GM10266 (cell line): ENCODE measurements around the gene TPRKB.
"Not testable (repeated sequence)": the region's sequence is repeated elsewhere in the genome, so short reads cannot be mapped to it uniquely, and the experiment has no call there.

Experiments
- DNase-seq: peaks from one replicate; pipeline ENCODE4 v3.0.0; 2012; ENCODE audit errors: extremely low spot score
- CTCF ChIP-seq: IDR thresholded peaks from 2 replicates; pipeline ENCODE4 v1.5.1; 2012; ENCODE audit warnings: mild to moderate bottlenecking, low read depth; ENCODE audit not compliant: control insufficient read depth, insufficient read depth; ENCODE audit errors: missing control alignments

Gene TPRKB

GRCh38 chr2:73759285-73759764, 22.2 kb upstream of the TPRKB start:
- TF ChIP-seq CTCF, result no peak
- DNase-seq, result no peak

GRCh38 chr2:73754332-73754731, 17.2 kb upstream of the TPRKB start:
- not testable (repeated sequence) for DNase-seq

GRCh38 chr2:73749314-73749713, 12.2 kb upstream of the TPRKB start:
- no peak for TF ChIP-seq CTCF
- no peak for DNase-seq

- DNase-seq, result no peak
Measured at GRCh38 chr2:73746877-73747208, 9.7 kb upstream of the TPRKB start.

GRCh38 chr2:73746015-73746876, 9.1 kb upstream of the TPRKB start:
- no peak for TF ChIP-seq CTCF
- DNase-seq, result no peak

More at GRCh38 chr2:73746877-73747208, 9.7 kb upstream of the TPRKB start:
- no peak for TF ChIP-seq CTCF

GRCh38 chr2:73740767-73741166, 3.6 kb upstream of the TPRKB start:
- TF ChIP-seq CTCF, result no peak
- DNase-seq, result no peak

GRCh38 chr2:73739101-73739500, 2.0 kb upstream of the TPRKB start:
- DNase-seq, result no peak
- TF ChIP-seq CTCF, result no peak

- no peak for DNase-seq
- TF ChIP-seq CTCF, result no peak
Measured at GRCh38 chr2:73736378-73736777, 767 bp downstream of the TPRKB start.
